ENCODE measurements around the gene ANAPC2. TPM values are rescaled to one million over a fixed set of nuclear protein-coding genes. Genes with fewer than 3 reads are reported as not detected.
A peak's percentile ranks its signal among the peaks of the same experiment; 100 is the strongest.
"Not testable (repeated sequence)": the region's sequence is repeated elsewhere in the genome, so short reads cannot be mapped to it uniquely, and the experiment has no call there.

The ANAPC2 gene
- total RNA-seq, 1 donor from 2014 or later: 29.8 TPM

DNA sequence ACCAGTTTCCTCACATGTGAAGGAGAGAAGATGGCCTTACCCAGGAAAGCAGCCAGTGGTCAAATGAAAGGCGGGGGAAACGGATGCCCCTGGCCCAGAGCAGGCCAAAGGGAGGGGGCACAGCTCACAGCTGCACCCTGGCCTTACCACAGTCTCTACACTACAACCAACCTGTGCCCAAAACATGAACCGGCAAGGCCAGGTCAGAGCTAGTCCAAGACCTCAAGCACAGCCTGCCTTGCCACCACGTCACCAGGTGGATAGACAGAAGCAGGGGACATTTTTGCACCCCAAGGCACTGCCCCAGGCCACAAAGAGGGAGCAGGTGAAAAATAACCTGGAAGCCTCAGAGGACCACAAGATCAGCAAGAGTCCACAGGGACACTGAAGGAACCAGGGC lies 44.9 kb downstream of the ANAPC2 start:
- DNase-seq: no peak

DNA sequence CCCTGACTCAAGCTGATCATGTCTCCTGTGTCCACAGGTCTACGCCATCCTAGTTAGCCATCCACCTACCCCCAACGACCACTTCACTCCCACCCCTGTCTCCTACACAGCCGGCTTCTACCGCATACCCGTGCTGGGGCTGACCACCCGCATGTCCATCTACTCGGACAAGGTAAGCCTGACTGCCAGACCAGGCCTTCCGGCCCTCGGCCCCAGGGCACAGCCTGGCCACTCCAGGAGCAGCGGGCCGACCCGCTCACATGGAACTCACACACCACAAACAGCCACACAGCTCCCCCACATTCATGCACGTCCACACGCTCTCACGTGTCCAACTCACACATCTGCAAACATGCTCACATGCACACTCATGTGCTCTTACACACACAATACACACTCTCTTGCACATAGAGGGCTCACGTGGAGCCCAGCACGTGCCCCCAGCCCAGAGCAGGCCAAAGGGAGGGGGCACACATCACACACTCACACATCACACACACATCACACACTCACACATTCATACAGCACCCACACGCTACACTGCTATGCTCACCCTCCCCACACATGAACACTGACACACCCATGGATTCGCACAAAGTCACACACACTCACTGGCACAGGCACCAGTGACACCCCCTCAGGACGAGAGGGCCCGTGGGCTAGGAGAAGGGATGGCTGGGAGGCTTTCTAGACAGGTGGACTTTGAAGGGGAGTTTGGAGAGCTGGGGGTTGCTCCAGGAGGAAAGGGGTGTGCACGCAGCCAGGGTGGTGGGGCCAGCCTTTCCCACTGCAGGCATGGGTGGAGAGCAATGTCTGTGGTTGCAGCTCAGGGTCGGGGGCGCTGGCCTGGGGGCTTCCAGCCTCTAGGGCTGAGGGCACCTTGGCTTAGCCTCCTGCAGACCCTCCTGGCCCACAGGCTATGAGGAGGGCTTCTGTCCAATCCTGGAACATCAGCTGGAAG lies 46.1 kb downstream of the ANAPC2 start:
- no peak for DNase-seq

DNA sequence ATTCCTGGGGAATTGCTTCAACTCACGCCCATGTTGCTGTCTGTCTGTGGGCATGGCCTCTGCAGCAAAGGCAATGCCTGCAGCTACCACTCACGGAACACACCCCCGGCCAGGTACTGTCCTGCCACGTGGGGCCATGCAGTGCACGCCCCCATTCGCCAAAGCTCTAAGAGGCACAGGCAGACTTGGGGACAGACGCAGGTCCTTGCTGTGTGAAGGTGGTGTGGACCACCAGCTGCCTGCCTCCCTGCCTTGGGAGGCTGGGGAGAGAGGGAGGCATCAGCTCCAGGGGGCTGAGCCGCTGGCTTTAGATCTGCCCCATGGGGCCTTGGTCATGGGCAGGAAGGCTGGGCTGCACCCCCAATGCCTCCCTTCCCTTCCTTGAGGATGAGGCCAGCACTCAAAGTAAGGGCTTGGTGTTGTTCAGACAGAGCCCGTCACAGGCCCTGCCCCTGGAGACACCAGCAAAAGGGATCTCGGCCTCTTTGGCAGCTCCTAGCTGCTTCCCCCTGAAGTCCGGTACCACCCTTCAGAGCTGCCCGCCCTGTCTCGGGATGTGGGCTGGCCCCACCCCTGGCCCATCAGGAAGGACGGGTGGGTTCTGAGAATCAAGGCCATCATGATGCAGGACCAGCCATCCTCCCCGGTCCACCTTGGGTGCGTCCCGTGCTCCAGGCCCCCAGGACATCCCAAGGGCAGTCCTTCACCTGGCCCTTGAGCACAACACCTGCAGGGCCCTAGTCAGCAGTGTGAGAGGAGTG lies 47.1 kb downstream of the ANAPC2 start:
- no peak for DNase-seq

DNA sequence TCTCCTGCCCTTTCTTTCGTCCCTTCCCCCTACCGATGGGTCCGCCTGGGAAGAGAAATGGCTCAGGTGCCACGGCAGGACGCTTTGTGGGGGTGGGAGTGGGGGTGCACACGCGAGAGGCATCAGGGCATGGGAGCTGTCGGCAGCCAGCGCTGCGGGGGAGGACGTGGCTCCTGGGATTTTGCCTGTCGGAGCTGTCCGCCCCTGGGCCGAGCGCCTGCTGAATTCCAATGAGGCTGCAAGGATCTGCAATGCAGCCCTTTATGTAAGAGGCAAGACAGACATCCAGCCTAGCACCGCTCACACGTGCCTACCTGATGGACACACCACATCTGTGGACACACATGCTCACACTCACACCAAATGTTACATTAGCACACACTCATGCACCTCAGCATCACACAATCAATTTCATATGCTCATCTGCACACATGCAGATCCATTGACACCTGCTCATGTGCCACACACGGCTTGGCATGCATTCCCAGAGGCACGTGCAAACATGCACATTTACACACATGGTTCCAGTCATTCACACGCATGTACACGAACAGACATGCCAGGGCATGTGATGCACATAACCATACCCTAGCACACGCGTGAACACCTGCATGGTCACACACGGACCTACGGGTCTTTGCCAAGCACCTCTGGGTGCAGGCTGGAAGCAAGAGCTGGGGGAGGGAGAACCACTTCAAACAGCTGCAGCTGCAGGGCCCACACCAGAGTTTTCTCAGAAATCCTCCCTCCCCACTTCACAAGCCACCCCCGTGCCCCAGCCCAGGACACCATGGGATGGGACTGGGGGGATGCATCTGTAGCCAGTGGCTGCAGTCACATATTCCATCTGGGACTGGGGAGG lies 48.0 kb downstream of the ANAPC2 start:
- DNase-seq: no peak

DNA sequence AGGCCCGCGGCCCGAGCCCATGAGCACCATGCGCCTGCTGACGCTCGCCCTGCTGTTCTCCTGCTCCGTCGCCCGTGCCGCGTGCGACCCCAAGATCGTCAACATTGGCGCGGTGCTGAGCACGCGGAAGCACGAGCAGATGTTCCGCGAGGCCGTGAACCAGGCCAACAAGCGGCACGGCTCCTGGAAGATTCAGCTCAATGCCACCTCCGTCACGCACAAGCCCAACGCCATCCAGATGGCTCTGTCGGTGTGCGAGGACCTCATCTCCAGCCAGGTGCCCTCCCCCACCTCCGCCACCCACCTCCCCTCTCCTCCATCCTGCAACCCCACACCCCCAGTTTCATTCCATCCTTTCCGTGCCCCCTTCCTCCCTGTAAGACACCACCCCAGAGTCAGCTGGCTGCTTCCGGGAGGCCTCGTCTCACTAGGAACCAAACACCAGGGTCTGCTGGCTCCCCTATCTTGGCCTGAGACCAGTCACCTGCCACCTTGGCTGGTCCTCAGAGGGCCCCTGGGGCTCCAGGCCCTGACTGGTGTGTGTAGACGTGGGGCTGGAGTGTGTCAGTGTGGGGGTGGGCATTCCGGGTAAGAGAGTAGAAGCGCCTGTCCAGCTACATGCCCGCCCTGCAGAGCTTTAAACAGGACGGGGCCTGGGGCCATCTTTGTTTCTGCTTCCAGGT lies 48.8 kb downstream of the ANAPC2 start:
- no peak for DNase-seq

DNA sequence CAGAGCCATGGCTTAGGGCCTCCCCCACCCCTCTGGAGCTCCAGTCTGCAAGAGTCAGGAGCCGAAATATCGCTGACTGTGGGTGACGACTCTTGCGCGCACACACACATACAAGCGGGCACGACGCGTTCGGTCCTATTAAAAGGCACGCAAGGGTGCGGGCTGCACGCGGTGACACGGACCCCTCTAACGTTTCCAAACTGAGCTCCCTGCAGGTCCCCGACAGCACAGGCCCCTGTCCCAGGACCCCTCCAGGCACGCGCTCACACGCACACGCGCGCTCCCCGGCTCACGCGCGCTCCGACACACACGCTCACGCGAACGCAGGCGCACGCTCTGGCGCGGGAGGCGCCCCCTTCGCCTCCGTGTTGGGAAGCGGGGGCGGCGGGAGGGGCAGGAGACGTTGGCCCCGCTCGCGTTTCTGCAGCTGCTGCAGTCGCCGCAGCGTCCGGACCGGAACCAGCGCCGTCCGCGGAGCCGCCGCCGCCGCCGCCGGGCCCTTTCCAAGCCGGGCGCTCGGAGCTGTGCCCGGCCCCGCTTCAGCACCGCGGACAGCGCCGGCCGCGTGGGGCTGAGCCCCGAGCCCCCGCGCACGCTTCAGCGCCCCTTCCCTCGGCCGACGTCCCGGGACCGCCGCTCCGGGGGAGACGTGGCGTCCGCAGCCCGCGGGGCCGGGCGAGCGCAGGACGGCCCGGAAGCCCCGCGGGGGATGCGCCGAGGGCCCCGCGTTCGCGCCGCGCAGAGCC lies 49.5 kb downstream of the ANAPC2 start, which contains the start of gene GRIN1:
TSS of gene GRIN1 (plus strand) at position 433 of the 746 bp plus-strand sequence. CDS start 333 bp downstream, outside the sequence.
- DNase-seq: peak; percentile 71

DNA sequence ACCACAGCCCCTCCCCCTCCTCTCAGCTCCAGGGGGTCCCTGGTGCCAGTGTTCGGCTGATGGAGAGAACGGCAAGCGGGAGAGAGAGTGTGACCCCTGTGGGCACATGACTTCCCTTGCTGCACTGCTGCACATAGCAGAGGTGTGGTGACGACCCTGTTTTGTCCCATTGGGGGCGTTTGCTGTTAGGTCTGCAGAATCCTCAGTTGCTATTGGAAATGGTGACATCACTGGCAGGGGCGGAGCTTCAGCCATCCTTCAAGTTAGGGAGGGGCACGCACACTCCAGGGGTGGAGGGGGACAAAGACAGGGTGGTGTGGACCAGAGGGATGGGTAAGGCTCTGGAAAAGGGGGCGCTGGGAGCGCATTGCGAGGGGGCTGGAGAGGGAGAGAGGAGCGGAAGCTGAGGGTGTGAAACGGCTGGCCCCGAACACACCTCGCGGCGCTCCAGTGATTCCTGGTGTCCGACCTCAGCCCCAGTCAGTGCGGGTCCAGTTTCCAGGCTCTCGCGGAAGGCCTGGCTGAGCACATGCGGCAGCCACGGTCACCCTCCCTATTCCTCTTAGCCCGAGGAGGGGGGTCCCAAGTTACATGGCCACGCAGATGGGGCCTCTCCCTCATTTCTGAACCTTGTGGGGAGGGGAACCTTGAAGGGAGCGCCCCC lies 50.2 kb downstream of the ANAPC2 start:
- no peak for DNase-seq

DNA sequence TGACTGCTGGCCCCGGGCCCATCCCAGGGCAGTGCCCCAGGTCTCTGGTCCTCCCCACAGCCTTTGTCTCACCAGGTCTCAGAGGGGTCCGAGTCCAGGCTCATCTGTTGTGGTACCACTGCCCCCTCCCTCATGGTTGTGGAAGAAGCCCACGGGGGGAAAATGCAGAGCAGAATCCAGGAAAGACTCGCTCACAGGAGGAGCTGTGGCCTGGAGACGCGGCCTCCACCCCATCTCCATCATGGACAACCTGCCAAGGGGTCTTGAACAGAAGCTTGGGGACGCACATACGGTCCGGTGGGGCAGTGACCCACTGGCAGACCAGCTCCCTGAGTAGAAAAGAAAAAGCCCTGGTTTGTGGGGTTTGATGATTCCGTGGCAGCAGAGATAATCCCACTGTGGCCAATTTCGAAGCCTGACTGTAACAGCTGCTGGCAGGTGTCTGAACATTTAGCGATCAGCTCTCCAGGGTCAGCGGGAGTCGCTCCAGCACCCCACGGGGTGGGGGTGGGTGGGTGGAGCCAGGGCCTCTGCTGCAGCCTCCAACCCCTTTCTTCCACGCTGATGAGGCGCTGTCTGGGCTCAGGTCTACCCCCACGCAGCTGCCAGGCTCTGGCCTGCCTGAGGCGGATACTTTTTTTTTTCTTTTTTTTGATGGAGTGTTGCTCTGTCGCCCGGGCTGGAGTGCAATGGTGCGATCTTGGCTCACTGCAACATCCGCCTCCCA lies 51.3 kb downstream of the ANAPC2 start:
- DNase-seq: peak; percentile 50

DNA sequence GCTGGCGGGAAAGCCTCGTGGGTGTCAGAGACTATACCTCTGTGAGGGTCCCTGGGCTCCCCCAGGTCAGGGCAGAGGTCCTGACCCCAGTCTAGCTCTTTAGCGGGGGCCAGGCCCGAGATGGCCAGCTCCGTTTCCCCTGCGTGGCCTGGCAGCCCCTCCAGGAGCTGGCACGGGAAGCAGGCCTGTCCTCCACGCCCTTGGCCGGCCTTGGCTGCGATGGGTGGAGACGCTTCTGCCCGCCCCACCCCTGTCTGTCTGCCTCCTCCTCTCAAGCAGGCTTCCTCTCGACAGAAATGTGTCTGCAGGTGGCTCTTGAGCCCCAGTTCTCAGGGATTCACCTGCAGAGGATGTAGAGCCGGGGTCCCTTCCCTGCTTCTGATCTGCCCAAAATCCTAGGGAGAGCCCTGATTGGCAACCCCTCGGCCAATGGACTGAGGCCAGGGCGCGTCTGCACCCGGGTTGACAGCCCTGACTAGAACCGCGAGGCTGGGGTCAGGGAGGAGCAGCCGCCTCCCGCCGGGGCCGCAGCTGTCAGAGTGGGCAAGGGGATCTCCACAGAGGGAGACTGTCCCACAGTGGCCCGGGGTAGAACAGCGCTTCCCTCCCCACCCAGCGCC lies 52.0 kb downstream of the ANAPC2 start:
- no peak for DNase-seq

DNA sequence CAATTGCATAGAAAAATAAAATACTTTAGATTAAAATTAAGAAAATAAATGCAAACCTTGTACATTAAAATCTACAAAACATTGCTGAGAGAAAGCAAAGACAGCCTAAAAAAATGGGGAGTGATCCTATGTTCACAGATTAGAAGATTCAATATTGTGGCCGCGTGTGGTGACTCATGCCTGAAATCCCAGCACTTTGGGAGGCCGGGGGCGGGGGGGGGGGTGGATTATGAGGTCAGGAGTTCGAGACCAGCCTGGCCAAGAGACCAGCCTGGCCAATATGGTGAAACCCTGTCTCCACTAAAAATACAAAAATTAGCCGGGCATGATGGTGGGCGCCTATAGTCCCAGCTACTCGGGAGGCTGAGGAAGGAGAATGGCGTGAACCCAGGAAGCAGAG lies 53.2 kb downstream of the ANAPC2 start:
- not testable (repeated sequence) for DNase-seq

DNA sequence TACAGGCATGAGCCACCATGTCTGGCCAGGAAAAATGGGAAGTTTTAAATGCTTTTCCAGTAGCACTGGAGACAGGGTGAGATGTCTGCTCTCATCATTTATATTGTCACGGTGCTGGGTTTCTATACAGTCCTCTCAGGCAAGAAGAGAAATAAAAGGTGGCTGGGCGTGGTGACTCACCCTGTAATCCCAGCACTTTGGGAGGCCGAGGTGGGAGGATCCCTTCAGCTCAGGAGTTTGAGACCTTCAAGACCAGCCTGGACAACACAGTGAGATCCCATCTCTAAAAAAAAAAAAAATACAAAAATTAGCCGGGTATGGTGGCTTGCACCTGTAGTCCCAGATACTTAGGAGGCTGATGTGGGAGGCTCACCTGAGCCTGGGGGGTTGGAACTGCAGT lies 54.2 kb downstream of the ANAPC2 start:
- DNase-seq: no peak

DNA sequence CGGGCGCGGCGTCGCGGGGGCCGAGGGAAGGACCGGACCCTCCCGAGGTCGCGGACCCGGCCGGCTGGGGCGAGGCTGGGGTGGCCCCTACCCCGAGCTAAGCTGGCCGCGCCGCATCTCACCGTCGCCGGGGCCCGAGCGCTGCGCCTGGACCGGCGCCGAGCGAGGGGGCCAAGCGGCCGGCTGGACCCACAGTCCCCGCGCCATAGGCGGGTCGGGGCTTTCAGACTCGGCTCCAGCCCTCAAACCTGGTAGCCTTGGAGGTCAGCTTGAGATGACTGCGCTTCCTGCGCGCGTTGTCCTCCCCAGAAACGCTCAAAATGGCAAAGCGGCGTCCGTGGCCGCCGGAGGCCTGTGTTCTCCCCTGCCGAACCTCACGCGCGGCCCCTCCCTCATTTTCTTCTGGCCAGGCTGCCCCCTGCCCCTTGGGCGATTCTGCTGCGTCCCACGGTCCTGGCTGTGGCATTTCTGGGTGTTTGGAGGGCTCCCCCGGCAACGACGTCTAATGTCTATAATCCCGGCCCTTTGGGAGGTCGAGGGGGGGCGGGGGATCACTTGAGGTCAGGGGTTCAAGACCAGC lies 58.1 kb downstream of the ANAPC2 start:
- no peak for DNase-seq

DNA sequence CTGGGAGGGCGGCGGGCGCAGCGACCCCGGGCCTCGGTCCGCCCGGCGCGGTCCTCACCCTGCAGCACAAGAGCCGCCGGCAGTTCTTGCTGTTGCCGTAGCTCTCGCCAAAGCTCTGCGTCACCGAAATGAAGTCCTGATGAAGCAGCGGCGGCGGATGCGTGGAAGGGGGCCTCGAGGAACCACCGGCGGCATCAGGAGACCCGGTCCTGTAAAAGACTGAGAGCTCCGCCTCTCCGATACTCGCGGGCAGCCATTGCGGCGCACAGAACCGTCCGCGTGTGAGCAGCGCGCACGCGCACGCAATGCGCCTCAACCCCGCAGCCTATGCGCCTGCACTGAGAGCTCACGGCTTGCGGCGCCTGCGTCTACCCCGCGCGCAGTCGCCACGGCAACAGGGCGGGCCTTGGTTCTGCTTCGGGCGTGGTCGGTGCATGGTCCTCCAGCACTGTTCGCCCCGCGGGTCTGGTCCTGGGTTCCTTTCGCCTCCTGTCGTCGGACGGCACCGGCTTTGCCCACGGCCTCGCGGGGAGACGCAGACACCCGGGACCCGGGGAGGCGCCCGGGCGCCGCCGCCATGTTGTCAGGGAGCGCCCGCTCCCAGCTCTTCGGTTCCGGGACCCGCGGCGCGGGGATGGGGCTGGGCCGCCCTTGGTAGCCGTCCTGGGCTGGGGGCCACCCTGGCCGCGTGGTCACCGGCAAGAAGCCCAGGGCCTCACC lies 58.7 kb downstream of the ANAPC2 start:
- peak; percentile 95 for DNase-seq

DNA sequence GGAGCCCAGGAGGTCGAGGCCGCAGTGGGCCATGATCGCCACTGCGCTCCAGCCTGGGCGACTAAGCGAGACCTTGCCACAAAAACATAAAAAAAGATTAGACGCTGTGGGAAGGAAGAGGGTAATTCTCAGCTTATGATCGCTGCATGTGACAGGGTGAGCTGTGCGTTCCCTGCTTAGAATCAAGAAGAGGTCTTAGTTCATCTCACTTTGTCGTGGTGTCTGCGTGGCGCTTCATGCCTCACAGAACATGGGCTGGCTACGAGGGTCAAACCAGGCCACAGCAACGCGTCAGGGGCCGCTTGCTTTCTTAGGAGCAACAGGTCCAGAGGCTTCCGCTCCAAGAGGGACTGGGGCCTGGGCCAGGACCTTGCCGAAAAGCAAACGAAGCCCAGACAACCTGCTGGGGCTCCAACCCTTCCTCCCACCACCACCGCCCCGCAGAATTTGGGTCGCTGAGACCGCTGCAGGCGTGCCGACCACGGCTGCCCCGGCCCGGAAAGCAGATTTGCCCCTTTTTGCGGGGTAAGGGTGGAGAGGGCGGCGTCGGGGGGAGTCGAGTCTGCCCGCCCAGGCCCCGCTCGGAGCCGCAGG lies 59.4 kb downstream of the ANAPC2 start:
- no peak for DNase-seq

DNA sequence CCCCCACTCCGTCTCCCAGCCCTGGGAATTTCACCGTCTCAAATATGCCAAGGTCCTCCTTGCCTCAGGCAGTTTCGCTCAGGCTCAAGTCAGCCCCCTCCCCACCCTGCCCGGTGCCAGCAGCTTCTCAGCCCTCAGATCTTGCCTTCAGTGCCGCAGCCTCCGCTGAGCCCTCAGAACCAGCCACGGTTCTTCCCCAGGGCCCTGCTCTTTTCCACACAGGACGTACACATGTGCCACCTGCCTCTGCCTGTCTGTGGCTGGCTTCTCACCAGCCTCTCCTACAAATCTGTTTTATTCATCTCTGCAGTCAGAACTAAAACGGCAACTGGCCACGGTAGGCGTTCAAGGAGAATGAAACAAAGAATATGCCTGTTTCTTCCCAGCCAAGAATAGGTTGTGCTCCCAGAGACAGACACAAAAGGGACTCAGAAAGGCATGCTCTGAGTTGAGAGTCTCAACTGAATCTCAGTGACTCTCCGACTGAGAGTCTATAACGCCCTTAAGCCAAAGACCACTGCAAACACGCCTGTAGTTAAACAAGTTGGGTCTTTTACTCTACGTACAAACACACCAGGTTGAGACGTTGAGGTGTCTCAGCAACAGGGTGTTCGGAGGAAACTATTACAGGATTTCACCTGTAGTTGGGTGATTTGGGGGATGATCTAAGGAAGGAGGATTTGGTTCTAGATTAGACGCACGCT lies 60.0 kb downstream of the ANAPC2 start:
- peak; percentile 73 for DNase-seq

DNA sequence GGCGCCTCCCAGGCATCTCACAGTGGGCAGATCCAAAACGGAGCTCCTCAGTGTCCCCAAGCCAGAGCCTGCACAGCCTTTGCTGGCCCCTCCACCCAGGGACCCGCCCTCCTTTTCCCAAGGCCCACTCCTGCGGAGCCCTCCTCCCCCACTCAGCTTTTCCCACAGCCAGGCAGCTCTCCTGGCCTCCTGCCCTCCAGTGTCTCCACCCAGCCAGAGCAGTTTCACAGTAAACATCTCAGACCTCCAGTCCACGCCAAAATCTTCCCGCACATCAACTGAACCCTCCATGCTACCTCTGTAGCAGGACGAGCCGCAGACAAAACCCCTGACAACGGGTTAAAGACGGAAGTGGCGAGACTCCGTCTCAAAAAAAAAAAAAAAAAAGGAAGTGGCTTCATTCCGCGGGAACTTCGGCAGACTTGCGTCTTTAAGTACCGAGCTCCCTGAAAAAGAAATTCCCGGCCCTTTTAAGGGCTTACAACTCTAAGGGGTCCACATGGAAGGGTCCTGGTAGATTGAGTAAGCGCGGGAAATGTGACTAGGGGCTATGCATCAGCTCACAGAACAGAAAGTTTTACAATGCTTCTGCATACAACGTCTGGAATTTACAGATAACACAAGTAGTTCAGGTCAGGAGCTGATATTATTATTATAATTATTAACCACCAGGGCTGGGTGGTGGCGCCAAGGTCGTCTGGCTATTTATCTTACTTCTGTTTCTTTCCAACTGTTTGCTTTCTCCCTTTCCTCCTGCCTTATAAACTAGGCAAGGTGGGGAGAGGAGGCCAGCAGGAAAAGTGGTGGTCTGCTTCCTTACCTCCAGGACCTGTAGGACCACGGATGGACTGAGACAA lies 60.8 kb downstream of the ANAPC2 start:
- DNase-seq: no peak

Measured in tongue (tissue), 2 donors.